Activated naive CD4-positive, alpha-beta T cell treated with anti-CD3 and anti-CD28 coated beads, Interleukin-2, amount 50 U/mL, for 72 hours (primary cell): ENCODE data around the gene IFIH1. TPM values are rescaled to one million over a fixed set of nuclear protein-coding genes. Genes with fewer than 3 reads are reported as not detected.

ENCODE experiments used
- ATAC-seq, 2 donors: fragments of 150-1000 bp; cut with Tn5 transposase; 2 replicates each; pipeline ENCODE4 v1.10.0; 2021; ENCODE audit warnings: mild to moderate bottlenecking in 2 of 2, moderate library complexity in 2 of 2
- DNase-seq, 2 donors: peaks; one replicate each; pipeline ENCODE4 v3.0.0; 2021 to 2022; ENCODE audit warnings: low spot score in 2 of 2
- H3K27ac Mint-ChIP-seq, 2 donors: one replicate each; pipeline ENCODE4 v1.8.0; 2022; ENCODE audit warnings: mild to moderate bottlenecking in 2 of 2, mixed read lengths in 2 of 2
- H3K36me3 Mint-ChIP-seq, 2 donors: one replicate each; pipeline ENCODE4 v1.8.0; 2022; ENCODE audit warnings: mixed read lengths in 2 of 2
- H3K9me3 Mint-ChIP-seq, 2 donors: one replicate each; pipeline ENCODE4 v1.8.0; 2022; ENCODE audit warnings: mixed read lengths in 2 of 2
- total RNA-seq, 2 donors: library from RNA; stranded (reverse); gene quantifications; one replicate each; pipeline ENCODE4 v1.2.3, GENCODE V29; 2022

IFIH1 gene
- total RNA-seq, 2 donors from 2014 or later, result 29.2 to 39.1 TPM

GRCh38 chr2:162317861-162318327, 590 bp downstream of the IFIH1 start:
- peaks cover 0 to 5% of the 10 kb centered on the region in 2 donors for H3K9me3 Mint-ChIP-seq
- peak overlapping the region; percentile 92 to 98 for H3K27ac Mint-ChIP-seq
- DNase-seq (peak; percentile 32 to 60), ATAC-seq (peak in 1 of 2 donors; percentile 27)
- H3K36me3 Mint-ChIP-seq, result peaks cover 24 to 27% of the 10 kb centered on the region in 2 donors

GRCh38 chr2:162317058-162317742, 1.3 kb downstream of the IFIH1 start:
- peaks cover 24 to 27% of the 10 kb centered on the region in 2 donors for H3K36me3 Mint-ChIP-seq
- H3K9me3 Mint-ChIP-seq, result peaks cover 0 to 5% of the 10 kb centered on the region in 2 donors
- no peak for DNase-seq
- no peak for ATAC-seq
- peak overlapping the region; percentile 92 to 98 for H3K27ac Mint-ChIP-seq

- Mint-ChIP-seq H3K36me3 (peaks cover 24 to 27% of the 10 kb centered on the region in 2 donors), H3K27ac (peak overlapping the region in 1 of 2 donors; percentile 98), H3K9me3 (peaks cover 0 to 5% of the 10 kb centered on the region in 2 donors)
- DNase-seq (no peak), ATAC-seq (no peak)
These were observed 1.9 kb downstream of the IFIH1 start for GRCh38 chr2:162316590-162316989.

GRCh38 chr2:162315938-162316337, 2.5 kb downstream of the IFIH1 start:
- peak overlapping the region in 1 of 2 donors; percentile 98 for H3K27ac Mint-ChIP-seq
- DNase-seq (no peak), ATAC-seq (no peak)
- H3K9me3 Mint-ChIP-seq, result peaks cover 0 to 5% of the 10 kb centered on the region in 2 donors
- peaks cover 24 to 27% of the 10 kb centered on the region in 2 donors for H3K36me3 Mint-ChIP-seq

GRCh38 chr2:162312853-162313252, 5.6 kb downstream of the IFIH1 start:
- Mint-ChIP-seq H3K27ac (no peak overlapping the region), H3K36me3 (peaks cover 20 to 44% of the 10 kb centered on the region in 2 donors), H3K9me3 (peaks cover 0 to 5% of the 10 kb centered on the region in 2 donors)
- no peak for DNase-seq
- no peak for ATAC-seq

GRCh38 chr2:162308747-162309503, 9.6 kb downstream of the IFIH1 start:
- no peak for ATAC-seq
- H3K27ac Mint-ChIP-seq, result peak overlapping the region; percentile 7 to 56
- no peak for DNase-seq
- H3K36me3 Mint-ChIP-seq, result peaks cover 6 to 22% of the 10 kb centered on the region in 2 donors
- H3K9me3 Mint-ChIP-seq, result no peaks in the 10 kb centered on the region

- Mint-ChIP-seq H3K27ac (no peak overlapping the region), H3K36me3 (peaks cover 6 to 22% of the 10 kb centered on the region in 2 donors), H3K9me3 (no peaks in the 10 kb centered on the region)
- DNase-seq, result no peak
- ATAC-seq, result no peak
These were observed 12.6 kb downstream of the IFIH1 start for GRCh38 chr2:162305901-162306300.

- H3K9me3 Mint-ChIP-seq, result no peaks in the 10 kb centered on the region
- DNase-seq, result no peak
- no peaks in the 10 kb centered on the region for H3K36me3 Mint-ChIP-seq
- no peak for ATAC-seq
- H3K27ac Mint-ChIP-seq, result no peak overlapping the region
These were observed 16.6 kb downstream of the IFIH1 start for GRCh38 chr2:162301877-162302276.

- H3K27ac Mint-ChIP-seq, result no peak overlapping the region
- no peaks in the 10 kb centered on the region for H3K36me3 Mint-ChIP-seq
- DNase-seq (peak in 1 of 2 donors; percentile 42), ATAC-seq (peak; percentile 59 to 67)
- no peaks in the 10 kb centered on the region for H3K9me3 Mint-ChIP-seq
These were observed 17.2 kb downstream of the IFIH1 start for GRCh38 chr2:162301151-162301804.

GRCh38 chr2:162300266-162300665, 18.2 kb downstream of the IFIH1 start:
- no peak overlapping the region for H3K27ac Mint-ChIP-seq
- DNase-seq (no peak), ATAC-seq (no peak)
- H3K36me3 Mint-ChIP-seq, result no peaks in the 10 kb centered on the region
- no peaks in the 10 kb centered on the region for H3K9me3 Mint-ChIP-seq

- no peaks in the 10 kb centered on the region for H3K36me3 Mint-ChIP-seq
- no peak overlapping the region for H3K27ac Mint-ChIP-seq
- DNase-seq (no peak), ATAC-seq (no peak)
- H3K9me3 Mint-ChIP-seq, result no peaks in the 10 kb centered on the region
These were observed 19.7 kb downstream of the IFIH1 start for GRCh38 chr2:162298669-162299335.

- peak in 1 of 2 donors; percentile 76 for DNase-seq
- Mint-ChIP-seq H3K9me3 (no peaks in the 10 kb centered on the region), H3K36me3 (no peaks in the 10 kb centered on the region), H3K27ac (no peak overlapping the region)
- ATAC-seq, result no peak
These were observed 20.4 kb downstream of the IFIH1 start for GRCh38 chr2:162297925-162298552.

- no peaks in the 10 kb centered on the region for H3K9me3 Mint-ChIP-seq
- H3K36me3 Mint-ChIP-seq, result no peaks in the 10 kb centered on the region
These were observed 23.5 kb downstream of the IFIH1 start for GRCh38 chr2:162295009-162295408.

GRCh38 chr2:162293122-162293786, 25.2 kb downstream of the IFIH1 start:
- DNase-seq (no peak), ATAC-seq (no peak)
- no peaks in the 10 kb centered on the region for H3K9me3 Mint-ChIP-seq
- no peak overlapping the region for H3K27ac Mint-ChIP-seq
- H3K36me3 Mint-ChIP-seq, result no peaks in the 10 kb centered on the region

More at GRCh38 chr2:162295009-162295408, 23.5 kb downstream of the IFIH1 start:
- no peak for ATAC-seq
- no peak for DNase-seq
- no peak overlapping the region for H3K27ac Mint-ChIP-seq

GRCh38 chr2:162291748-162292147, 26.7 kb downstream of the IFIH1 start:
- Mint-ChIP-seq H3K36me3 (no peaks in the 10 kb centered on the region), H3K27ac (no peak overlapping the region), H3K9me3 (no peaks in the 10 kb centered on the region)
- ATAC-seq, result no peak
- no peak for DNase-seq
